Right lobe of liver (tissue), 4 donors: ENCODE results near the gene FCHSD1.

Experiments used
- POLR2A ChIP-seq: fragments of 450-650 bp; IDR thresholded peaks from one replicate; pipeline ENCODE4 v1.6.1; 2017; ENCODE audit warnings: antibody characterized with exemption, mild to moderate bottlenecking
- TF ChIP-seq, protein P1 (sequence below), 4 donors: fragments of 200-600 bp in 3 of 4; fragments of 450-650 bp in 1 of 4; IDR thresholded peaks; one replicate each; pipeline versions ENCODE4 v1.5.1 to v1.8.0; 2016 to 2022; ENCODE audit warnings: antibody characterized with exemption in 4 of 4, mild to moderate bottlenecking in 2 of 4
- donor health status: DM: no; HTN: no; CAD: no.
- donor health status: DM: no; HTN: no; CAD: no.
- donor health status: DM: no; HTN: yes; CAD: no.

DNA sequence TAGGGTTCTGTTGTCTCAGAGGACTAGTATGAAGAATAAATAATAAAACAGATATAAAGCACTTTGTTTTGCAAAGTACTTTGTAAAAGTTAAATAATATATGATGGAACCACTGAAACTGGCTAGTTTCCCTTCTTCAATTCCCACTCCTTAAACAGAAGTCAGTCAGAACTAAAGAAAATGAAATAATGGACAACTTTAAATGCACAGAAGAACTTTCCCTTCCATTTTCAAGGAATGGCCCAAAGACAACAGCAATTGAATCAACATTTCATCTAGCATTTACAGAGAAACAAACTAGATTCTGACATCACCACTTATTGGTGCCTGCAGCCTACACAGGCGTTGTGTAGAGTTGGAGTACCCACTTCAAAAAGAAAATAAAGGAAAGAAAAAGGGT lies 48.6 kb downstream of the FCHSD1 start:
- no peak for TF ChIP-seq POLR2A
- TF ChIP-seq, protein P1, sequence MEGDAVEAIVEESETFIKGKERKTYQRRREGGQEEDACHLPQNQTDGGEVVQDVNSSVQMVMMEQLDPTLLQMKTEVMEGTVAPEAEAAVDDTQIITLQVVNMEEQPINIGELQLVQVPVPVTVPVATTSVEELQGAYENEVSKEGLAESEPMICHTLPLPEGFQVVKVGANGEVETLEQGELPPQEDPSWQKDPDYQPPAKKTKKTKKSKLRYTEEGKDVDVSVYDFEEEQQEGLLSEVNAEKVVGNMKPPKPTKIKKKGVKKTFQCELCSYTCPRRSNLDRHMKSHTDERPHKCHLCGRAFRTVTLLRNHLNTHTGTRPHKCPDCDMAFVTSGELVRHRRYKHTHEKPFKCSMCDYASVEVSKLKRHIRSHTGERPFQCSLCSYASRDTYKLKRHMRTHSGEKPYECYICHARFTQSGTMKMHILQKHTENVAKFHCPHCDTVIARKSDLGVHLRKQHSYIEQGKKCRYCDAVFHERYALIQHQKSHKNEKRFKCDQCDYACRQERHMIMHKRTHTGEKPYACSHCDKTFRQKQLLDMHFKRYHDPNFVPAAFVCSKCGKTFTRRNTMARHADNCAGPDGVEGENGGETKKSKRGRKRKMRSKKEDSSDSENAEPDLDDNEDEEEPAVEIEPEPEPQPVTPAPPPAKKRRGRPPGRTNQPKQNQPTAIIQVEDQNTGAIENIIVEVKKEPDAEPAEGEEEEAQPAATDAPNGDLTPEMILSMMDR (IDR thresholded peaks at IDR 0.05), result no peak
